ENCODE data around the gene SCUBE2.

SCUBE2 gene

DNA sequence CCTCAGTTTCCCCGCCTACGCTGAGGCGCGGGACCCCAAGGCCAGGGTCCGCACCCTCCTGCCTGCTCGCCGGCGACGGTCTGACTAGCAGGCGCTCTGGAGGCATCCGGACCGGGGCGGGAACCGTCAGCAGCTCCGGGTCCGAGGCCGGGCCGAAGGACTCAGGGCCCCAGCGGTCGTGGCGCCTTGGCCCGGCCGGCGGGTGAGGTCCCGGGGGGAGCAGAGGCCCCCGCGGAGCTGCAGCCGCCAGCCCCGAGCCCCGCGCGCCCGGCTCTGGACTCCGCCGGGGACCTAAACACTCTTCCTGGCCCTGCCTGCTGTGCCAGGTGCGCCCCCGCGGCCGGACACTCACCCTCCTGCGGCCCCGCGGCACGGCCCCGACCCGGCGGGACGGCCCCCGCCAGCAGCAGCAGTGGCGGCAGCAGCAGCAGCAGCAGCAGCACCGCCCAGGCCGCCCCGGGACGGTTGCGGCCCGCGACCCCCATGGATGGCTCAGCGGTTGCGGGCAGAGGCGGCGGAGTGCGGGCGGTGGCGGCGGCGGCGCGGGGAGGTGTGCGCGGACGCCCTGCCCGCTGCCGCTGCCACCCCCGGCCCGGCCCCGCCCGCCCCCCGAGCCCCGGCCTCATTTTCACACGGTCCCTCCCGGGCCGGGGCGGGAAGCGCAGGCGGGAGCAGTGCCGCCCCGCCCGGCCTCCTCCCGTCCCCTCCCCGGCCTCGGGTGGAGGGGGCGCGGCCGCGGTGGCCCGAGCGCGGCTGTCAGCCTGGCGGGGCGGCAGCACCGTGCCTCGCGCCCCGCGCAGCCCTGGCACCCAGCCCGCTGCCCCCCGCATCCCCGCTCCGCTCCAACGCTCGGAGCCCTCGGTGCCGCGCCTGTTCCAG is at the start of gene SCUBE2:
TSS of gene SCUBE2 (minus strand) at position 556 of the 879 bp plus-strand sequence. CDS start at position 485, 71 bp downstream.
- DNase-seq (ENCODE audit: low read depth, low spot score) = no peak

DNA sequence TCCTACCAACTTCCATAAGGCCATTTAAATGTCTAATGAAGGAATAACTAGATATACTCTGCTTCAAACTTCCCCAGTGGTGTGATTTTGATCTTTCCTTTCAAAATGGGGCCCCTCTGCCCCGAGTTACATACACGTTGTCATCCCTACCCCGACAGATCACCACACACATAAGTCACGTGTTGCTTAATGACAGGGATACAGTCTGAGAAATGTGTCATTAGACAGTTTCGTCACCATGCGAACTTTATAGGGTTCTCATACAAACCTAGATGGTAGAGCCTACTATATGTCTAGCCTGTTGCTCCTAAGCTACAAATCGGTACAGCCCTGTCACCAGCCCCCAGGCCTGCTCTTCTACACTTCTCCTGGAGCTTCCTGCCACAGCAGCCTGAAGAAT is 49.8 kb upstream of the SCUBE2 start:
- no peak for DNase-seq (ENCODE audit: low read depth, low spot score)

DNA sequence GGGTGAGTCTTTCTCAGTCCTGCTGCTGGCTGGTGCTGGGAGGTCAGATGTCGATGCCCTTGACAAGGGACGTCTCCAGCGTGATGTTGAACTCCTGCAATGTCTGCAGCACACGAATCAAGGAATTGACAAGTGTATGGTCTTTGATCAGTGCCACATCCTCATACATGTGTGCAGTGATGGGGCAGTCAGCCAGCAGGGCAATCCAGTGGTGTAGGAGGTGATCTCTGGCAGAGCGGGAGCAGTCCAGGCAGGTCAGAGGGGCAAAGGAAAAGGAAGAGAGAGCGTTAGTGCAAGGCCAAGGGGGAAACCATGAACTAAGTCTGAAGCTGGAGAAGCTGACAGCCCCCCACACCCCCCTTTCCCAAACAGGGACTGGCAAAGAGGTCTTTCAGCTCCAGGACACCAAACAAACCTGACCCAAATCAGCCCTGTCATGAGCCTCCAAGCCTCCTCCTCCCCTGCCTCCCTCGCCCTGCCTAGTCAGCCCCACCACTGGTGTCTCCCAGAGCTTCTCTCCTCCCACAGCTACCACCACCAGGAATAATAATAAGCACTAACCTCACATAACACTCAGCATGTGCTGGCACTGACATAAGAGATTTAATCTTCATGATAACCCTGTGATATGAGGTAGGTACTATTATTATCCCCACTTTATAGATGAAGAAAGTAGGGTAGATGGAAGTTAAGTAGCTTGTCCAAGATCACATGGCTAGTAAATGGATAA is 48.4 kb upstream of the SCUBE2 start:
- no peak for DNase-seq (ENCODE audit: low read depth, low spot score)

DNA sequence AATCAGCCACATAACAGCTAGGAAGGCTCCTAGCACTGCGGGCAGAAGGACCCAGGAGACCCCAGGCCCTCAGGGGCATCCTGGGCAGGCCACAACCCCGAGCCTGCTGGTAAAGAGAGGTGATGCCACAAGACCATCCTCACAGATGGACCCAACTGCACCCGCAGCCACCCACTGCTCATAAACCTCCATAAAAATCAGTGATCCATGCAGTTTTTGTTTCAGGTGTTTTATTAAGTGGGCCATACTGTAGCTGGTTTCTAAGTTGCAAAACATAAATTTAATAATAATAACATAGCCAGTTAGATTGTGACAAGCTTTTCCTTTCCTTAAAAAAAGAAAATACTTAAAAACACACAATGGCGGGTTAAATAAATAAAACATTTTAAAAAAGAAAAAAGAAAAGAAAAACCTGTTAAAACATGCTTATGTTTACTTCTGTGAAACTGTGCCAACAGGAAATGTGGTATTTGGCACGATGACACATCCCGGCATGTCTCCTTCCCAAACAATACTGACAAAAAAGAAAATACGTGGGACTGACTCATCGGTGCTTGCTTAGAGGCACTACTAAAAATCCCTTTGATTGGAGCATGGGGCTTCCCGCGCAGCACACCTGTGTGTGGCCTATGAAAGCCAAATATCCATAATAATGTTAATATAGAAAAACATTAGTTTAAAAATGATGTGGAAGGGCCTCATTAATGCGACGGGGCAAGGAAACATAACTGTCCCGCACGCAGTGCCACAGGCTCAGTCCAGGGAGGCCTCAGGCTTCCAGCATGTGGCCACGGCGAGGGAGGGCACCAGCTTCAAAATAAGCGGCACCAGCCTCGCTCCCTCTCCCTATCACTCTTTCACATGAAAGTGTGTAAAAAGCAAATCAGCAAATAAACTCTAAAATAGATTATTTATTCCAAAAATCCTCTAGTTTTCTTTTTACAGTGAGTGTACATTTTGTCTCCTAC is 47.5 kb upstream of the SCUBE2 start:
- no peak for DNase-seq (ENCODE audit: low read depth, low spot score)

DNA sequence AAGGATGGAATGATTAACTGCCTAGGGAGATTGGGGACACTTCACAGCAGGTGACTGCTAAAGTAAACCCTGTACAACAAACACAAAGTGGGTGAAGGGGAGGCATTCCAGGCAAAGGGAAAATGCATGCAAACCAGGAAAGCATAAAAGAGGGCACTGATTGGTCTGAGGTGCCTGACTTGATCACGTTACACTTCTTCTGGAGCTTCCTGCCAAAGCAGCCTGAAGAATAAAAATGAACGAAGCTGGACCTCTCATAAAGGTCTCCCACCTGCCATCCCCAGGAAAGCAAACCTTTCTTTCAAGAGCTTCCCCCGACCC is 46.7 kb upstream of the SCUBE2 start:
- no peak for DNase-seq (ENCODE audit: low read depth, low spot score)

- peak; percentile 18 for DNase-seq (ENCODE audit: low read depth, low spot score)
These were observed 46.1 kb upstream of the SCUBE2 start for GRCh38 chr11:9137293-9138132.

GRCh38 chr11:9136741-9137140 is 45.3 kb upstream of the SCUBE2 start:
- no peak for DNase-seq (ENCODE audit: low read depth, low spot score)

DNA sequence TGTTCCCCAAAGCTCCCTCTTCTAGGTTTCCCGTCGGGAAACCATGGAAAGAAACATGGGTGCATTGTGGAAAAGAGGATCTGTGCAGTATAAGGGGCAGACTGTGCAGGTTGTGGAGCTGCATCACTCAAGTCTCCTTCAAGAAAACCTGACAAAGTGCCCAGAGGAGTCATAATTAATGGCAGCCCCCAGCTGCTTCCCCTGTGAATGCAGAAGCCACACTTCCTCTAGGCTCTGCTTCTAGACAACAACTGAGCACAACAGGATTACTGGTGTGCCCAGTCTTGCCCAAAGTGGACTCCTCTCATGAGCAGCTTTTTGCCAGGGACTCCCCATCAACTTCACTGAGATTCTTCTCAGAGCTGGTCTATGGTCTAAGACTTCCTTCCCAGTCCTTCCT is 42.6 kb upstream of the SCUBE2 start:
- DNase-seq (ENCODE audit: low read depth, low spot score) = no peak

- DNase-seq (ENCODE audit: low read depth, low spot score) = no peak
These were observed 40.9 kb upstream of the SCUBE2 start for GRCh38 chr11:9132203-9132878.

- DNase-seq (ENCODE audit: low read depth, low spot score) = no peak
These were observed 38.9 kb upstream of the SCUBE2 start for GRCh38 chr11:9130297-9130696.

- no peak for DNase-seq (ENCODE audit: low read depth, low spot score)
These were observed 35.2 kb upstream of the SCUBE2 start for GRCh38 chr11:9126636-9127035.

GRCh38 chr11:9125185-9125886 is 33.9 kb upstream of the SCUBE2 start:
- DNase-seq (ENCODE audit: low read depth, low spot score) = no peak

DNA sequence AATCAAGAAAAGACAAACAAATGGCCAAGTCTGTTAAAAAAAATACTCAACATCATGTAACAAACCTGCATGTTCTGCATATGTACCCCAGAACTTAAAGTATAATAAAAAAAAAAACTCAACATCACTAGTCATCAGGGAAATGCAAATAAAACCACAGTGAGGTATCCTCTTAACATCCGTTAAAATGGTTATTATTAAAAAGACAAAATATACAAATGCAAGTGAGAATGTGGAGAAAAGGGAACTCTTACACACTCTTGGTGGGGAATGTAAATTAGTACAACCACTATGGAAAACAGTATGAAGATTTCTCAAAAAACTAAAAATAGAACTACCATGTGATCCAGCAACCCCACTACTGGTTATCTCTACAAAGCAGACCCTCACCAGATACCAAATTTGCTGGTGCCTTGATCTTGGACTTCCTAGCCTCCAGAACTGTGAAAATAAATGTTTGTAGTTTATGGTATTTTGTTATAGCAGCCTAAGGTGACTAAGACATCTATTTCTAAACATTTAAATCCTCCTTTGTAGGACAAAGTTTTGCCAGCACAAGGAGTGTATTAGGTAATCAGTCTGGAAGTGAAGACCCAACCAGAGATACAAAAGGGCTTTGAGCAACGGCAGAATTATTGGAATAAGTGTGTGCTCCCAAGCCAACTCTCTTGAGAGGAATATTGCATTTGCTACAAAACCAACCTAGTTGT is 32.4 kb upstream of the SCUBE2 start:
- no peak for DNase-seq (ENCODE audit: low read depth, low spot score)

DNA sequence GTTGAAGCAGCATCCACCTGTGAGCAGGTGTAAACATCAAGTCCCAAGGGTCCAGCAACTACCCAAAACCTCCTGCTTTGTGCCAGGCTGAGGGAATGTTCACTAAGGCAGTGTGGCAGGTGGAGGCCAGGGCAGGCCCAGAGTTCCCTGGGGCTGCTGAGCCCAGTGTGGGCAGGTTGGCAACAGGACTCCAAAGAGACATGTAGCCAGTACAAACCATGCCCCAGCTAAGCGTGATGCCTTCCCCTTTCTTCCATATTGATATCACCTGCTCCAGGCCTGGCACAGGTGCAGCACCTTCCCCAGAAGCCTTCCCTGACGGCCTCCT is 30.0 kb upstream of the SCUBE2 start:
- DNase-seq (ENCODE audit: low read depth, low spot score) = no peak

DNA sequence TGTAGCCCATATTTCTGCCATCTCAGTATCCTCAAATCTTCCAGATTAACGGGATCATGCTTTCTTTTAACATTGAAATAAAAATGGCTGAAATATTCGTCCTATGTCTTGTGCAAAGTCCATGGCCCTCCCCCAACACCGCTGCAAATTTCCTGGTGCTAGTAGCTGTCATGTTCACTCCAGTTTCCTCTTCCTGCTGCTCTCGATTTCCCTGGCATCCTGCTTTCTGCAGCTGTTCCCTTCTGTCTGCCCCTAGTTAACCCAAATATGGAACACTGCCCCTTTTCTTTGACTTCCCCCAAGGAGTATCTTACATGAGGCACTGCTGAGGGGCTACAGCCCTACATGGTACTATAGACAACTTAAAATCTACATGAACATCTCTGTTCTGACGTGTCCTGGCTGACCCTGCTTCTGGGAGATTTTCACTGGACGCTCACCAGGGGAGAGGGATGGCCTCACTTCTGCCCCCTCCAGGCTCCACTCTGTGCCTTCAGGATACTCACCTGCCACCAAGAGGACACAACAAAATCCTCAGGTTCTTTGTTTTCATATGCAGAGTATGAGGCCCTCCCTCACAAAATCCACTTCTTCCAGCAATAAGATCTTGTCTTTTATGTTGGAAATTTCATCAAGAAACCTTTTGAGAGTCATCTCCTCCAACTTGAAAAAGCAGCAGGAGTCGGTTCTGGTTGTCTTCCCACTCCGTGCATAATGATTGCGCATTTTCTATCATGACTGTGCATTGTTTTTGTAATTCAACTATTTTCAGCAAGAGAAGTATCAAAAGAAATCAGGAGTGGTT is 29.5 kb upstream of the SCUBE2 start:
- DNase-seq (ENCODE audit: low read depth, low spot score) = no peak

GRCh38 chr11:9118277-9118676 is 26.9 kb upstream of the SCUBE2 start:
- DNase-seq (ENCODE audit: low read depth, low spot score) = no peak

DNA sequence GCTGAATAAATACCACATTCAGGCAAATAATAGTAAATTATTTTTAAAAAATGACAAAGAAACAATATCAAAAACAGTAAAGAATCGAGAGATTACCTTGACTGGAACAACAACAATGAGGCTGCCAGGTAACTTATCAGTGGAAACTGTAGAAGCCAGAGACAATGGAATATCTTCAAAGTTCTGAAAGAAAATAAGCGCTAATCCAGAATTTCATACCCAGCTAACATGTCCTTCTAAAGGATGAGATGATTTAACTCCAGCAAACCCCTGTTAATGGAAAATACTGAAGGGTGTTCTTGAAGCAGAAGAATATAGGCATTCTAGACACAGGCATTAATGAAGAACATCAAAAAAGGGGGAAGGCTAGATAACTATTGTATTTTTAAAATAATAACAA is 20.7 kb upstream of the SCUBE2 start:
- no peak for DNase-seq (ENCODE audit: low read depth, low spot score)

All from activated naive CD8-positive, alpha-beta T cell treated with anti-CD3 and anti-CD28 coated beads, Interleukin-2, amount 50 U/mL, for 16 hours (primary cell).